Nasal cavity respiratory epithelium epithelial cell of viscerocranial mucosa (primary cell): ENCODE measurements around the gene PLAAT1. TPM values are rescaled to one million over a fixed set of nuclear protein-coding genes. Genes with fewer than 3 reads are reported as not detected.

Experiments used
- total RNA-seq: library from RNA; depleted of rRNA; stranded (reverse); fragments of >200 nt; gene quantifications from 2 replicates; pipeline ENCODE4 v1.2.3, GENCODE V29; 2014

PLAAT1 gene
- total RNA-seq = 0.78 and 1.0 TPM in 2 replicates

DNA sequence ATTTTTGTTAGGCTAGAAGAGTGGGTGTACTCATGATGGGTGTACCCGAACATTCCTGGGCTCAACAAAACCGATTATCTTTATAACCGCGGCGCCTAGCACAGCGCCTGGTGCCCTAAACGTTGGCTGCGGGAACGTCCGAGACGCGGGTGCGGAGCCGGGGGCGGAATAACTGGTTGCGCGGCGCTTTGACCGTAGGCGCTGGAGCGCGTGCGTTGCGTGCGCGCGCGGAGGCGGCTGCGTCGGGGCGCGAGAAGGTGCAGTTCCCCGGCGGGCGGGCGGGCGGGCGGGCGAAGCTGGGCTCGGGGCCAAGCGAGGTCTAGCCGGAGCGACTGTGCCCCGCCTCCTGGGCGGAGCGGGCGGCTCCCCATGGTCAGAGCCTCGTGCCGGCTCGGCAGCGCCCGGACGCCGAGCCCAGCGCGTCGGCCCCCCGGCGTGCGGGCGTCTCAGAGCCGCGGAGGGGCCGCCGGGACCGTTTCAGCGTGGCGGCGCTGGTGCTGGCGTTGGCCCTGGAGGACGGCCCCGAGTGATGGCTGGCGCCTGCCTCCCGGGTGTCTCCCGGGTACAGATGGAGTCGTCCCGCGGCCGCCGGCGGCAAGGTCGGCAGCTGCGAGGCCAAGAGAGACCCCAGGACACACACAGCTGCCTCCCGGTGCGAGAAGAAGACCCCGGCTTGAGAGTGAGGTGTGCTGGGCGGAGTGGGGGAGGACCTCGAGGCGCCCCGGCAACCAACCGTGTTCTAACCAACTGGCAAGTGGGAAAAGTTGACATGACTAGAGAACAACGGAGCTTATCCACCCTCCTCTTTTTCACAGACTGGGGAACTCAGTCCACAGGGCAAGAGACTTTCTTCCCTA lies at the start of gene PLAAT1:
PLAAT1 (plus strand) TSS at position 373 of the 857 bp plus-strand sequence. CDS start 14,429 bp downstream, outside the sequence.

Other genes starting within 250 kb of the PLAAT1 start
- gene ATP13A5, start 137.5 kb downstream of the PLAAT1 start, total RNA-seq = 0.07 TPM in 1 of 2 replicates, not detected in the other